Keratinocyte (primary cell): Measurements from ENCODE around the gene CLMN. TPM values are rescaled to one million over a fixed set of nuclear protein-coding genes. Genes with fewer than 3 reads are reported as not detected.

Source experiments
- DNase-seq: peaks from one replicate; pipeline ENCODE4 v3.0.0-alpha.2; 2011; ENCODE audit warnings: low read depth, missing footprints, low spot score
- FAIRE-seq: peaks from 2 replicates; lab custom pipeline; 2011; peaks lifted over from hg19 to GRCh38; lab: Jason Lieb, UNC
- H2AFZ ChIP-seq: 2 replicates; pipeline ENCODE4 v1.6.0; 2012; ENCODE audit warnings: low read length, control low read depth, inconsistent platforms; ENCODE audit not compliant: control insufficient read depth
- H3K27ac ChIP-seq: 2 replicates; pipeline ENCODE4 v1.5.1; 2011; ENCODE audit warnings: low read length; ENCODE audit not compliant: control insufficient read depth, insufficient read depth
- H3K27me3 ChIP-seq: 3 replicates; pipeline ENCODE4 v1.6.0; 2011; ENCODE audit warnings: low read length; ENCODE audit not compliant: control insufficient read depth, insufficient read depth; ENCODE audit errors: extremely low read depth
- H3K36me3 ChIP-seq, 2 experiments: 2 replicates in 1 of 2; 3 replicates in 1 of 2; pipeline ENCODE4 v1.5.1; 2011; ENCODE audit warnings: low read length in 2 of 2, mild to moderate bottlenecking in 1 of 2; ENCODE audit not compliant: control insufficient read depth in 2 of 2, insufficient read depth in 2 of 2; ENCODE audit errors: extremely low read depth in 1 of 2
- H3K4me1 ChIP-seq: 3 replicates; pipeline ENCODE4 v1.5.1; 2011; ENCODE audit warnings: low read length; ENCODE audit not compliant: control insufficient read depth, insufficient read depth; ENCODE audit errors: extremely low read depth
- H3K4me2 ChIP-seq: 3 replicates; pipeline ENCODE4 v1.6.0; 2011; ENCODE audit warnings: low read depth, low read length; ENCODE audit not compliant: control insufficient read depth, insufficient read depth; ENCODE audit errors: extremely low read depth
- H3K4me3 ChIP-seq, 3 experiments: fragments of 200-600 bp in 1 of 3; sonication (generic) in 1 of 3; 2 replicates in 2 of 3; 3 replicates in 1 of 3; pipeline ENCODE4 v1.5.1; 2011 to 2016; ENCODE audit warnings: low read length in 3 of 3, mild to moderate bottlenecking in 3 of 3, control low read depth in 2 of 3, inconsistent platforms in 1 of 3, low read depth in 1 of 3, mixed read lengths in 1 of 3, mixed run types in 1 of 3, moderate library complexity in 1 of 3; ENCODE audit not compliant: control insufficient read depth in 2 of 3, insufficient read depth in 2 of 3; ENCODE audit errors: extremely low read depth in 1 of 3
- H3K79me2 ChIP-seq: 2 replicates; pipeline ENCODE4 v1.6.0; 2012; ENCODE audit warnings: low read length; ENCODE audit not compliant: control insufficient read depth, insufficient read depth
- H3K9ac ChIP-seq: 3 replicates; pipeline ENCODE4 v1.6.0; 2011; ENCODE audit warnings: low read length; ENCODE audit not compliant: control insufficient read depth, insufficient read depth; ENCODE audit errors: extremely low read depth
- H3K9me1 ChIP-seq: 3 replicates; pipeline ENCODE4 v1.6.0; 2011; ENCODE audit warnings: low read length; ENCODE audit not compliant: control insufficient read depth, insufficient read depth; ENCODE audit errors: extremely low read depth
- H3K9me3 ChIP-seq: 2 replicates; pipeline ENCODE4 v1.5.1; 2012; ENCODE audit warnings: low read depth, low read length; ENCODE audit not compliant: control insufficient read depth
- H4K20me1 ChIP-seq: 3 replicates; pipeline ENCODE4 v1.6.0; 2011; ENCODE audit warnings: low read length; ENCODE audit not compliant: control insufficient read depth, insufficient read depth; ENCODE audit errors: extremely low read depth
- EZH2 ChIP-seq: IDR thresholded peaks from one replicate; pipeline ENCODE4 v1.6.1; 2012; ENCODE audit warnings: inconsistent platforms, mild to moderate bottlenecking, low read length, moderate library complexity
- dilution Hi-C: fragments of 300-500 bp; cut with MboI; formaldehyde crosslinking; loops from one replicate; pipeline ENCODE4 v1.7.0; 2020; ENCODE audit warnings: low sequenced_read_pairs; ENCODE audit not compliant: extremely low pct_ligation_motif_present
- polyA plus RNA-seq, 5 experiments: library from polyadenylated mRNA; depleted of rRNA in 3 of 5; stranded (reverse) in 3 of 5; stranded (forward) in 1 of 5; unstranded in 1 of 5; fragments of >200 nt; gene quantifications; 1 replicate in 1 of 5; 2 replicates in 3 of 5; 3 replicates in 1 of 5; pipeline versions ENCODE4 v1.2.1 to v1.2.3, GENCODE V29; 2011 to 2012; ENCODE audit warnings: missing spikeins in 2 of 5, low read depth in 1 of 5, low replicate concordance in 1 of 5
- TF ChIP-seq, protein P1 (sequence below), 3 experiments: IDR thresholded peaks in 1 of 3; conservative IDR thresholded peaks in 1 of 3; optimal IDR thresholded peaks in 1 of 3; 2 replicates in 2 of 3; 3 replicates in 1 of 3; pipeline versions ENCODE3 to v1.5.1; 2011; ENCODE audit warnings: low read length in 3 of 3, mild to moderate bottlenecking in 3 of 3, moderate library complexity in 2 of 3, control low read depth in 1 of 3, inconsistent platforms in 1 of 3; ENCODE audit not compliant: insufficient read depth in 2 of 3; ENCODE audit errors: extremely low read depth in 1 of 3

Gene CLMN
- polyA plus RNA-seq, 1 donor (not counting 4 experiments of a cell fraction or from before 2014, with no cell fraction given) = 6.1 TPM

DNA sequence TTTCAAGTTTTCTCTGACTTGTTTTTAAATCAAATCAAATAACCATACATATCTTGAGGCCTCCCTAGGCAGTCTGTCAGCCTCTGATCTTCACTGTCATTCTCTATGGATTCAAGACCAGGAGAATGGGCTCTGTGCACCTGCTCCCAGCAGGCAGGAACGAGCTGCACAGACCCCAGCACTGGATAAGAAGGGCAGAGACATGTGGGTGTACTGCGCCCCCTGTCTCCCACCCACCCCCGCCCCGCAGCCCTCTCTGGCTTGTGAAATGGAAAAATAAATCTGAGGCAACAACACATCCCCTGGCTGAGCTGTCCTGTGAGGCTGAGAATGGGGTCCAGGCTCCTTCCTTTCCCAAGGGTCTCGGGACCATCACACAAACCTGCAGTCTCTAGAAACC lies 26.3 kb downstream of the CLMN start:
- H3K27ac ChIP-seq = no peak overlapping the region
- H4K20me1 ChIP-seq = no peaks in the 10 kb centered on the region
- H3K9ac ChIP-seq = no peak overlapping the region
- H3K9me3 ChIP-seq = no peaks in the 10 kb centered on the region
- DNase-seq (no peak), FAIRE-seq (no peak)
- peaks cover 0 to 2% of the 10 kb centered on the region in 2 experiments for H3K36me3 ChIP-seq
- peaks cover 25% of the 10 kb centered on the region for H3K4me1 ChIP-seq
- H3K79me2 ChIP-seq = no peaks in the 10 kb centered on the region
- no peak overlapping the region for H3K4me3 ChIP-seq
- H3K27me3 ChIP-seq = no peaks in the 10 kb centered on the region
- H3K4me2 ChIP-seq = no peak overlapping the region
- TF ChIP-seq EZH2 = no peak
- TF ChIP-seq, protein P1, sequence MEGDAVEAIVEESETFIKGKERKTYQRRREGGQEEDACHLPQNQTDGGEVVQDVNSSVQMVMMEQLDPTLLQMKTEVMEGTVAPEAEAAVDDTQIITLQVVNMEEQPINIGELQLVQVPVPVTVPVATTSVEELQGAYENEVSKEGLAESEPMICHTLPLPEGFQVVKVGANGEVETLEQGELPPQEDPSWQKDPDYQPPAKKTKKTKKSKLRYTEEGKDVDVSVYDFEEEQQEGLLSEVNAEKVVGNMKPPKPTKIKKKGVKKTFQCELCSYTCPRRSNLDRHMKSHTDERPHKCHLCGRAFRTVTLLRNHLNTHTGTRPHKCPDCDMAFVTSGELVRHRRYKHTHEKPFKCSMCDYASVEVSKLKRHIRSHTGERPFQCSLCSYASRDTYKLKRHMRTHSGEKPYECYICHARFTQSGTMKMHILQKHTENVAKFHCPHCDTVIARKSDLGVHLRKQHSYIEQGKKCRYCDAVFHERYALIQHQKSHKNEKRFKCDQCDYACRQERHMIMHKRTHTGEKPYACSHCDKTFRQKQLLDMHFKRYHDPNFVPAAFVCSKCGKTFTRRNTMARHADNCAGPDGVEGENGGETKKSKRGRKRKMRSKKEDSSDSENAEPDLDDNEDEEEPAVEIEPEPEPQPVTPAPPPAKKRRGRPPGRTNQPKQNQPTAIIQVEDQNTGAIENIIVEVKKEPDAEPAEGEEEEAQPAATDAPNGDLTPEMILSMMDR (optimal IDR thresholded peaks at IDR 0.05 in 1 of 3, IDR thresholded peaks at IDR 0.05 in 1 of 3, conservative IDR thresholded peaks at IDR 0.05 in 1 of 3; ENCODE audit: extremely low read depth in 1 of 3, insufficient read depth in 2 of 3, low read length in 3 of 3) = no peak
- dilution Hi-C loops = no loop called here
- peaks cover 3% of the 10 kb centered on the region for H3K9me1 ChIP-seq
- no peak overlapping the region for H2AFZ ChIP-seq

DNA sequence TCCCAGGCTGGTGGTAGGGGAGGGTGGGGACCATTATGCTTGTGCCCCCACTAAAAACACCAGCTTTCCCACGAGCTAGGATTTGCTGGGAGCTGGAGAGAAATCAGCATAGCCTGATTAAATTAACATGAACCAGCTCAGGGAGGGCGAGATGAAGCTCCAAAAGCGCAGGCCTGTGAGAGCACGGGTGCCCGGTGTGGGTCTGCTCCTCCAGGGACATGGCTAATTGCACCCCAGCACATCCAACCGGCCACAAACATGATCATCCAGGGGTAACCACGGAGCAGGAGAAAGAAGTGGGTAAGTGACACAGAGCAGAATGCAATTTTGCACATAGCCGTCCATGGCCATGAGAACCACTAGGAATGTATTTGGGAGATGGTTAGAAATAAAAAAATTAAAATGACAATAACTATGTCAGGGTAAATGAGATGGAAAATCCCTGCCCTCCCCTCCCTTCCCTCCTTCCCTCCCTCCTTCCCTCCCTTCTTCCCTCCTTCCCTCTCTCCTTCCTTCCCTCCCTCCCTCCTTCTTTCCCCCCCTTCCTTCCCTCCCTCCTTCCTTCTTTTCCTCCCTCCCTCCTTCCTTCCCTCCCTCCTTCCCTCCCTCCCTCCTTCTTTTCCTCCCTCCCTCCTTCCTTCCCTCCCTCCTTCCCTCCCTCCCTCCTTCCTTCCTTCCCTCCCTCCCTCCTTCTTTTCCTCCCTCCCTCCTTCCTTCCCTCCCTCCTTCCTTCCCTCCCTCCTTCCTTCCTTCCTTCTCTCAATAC lies 26.9 kb downstream of the CLMN start:
- TF ChIP-seq, protein P1 (optimal IDR thresholded peaks at IDR 0.05 in 1 of 3, IDR thresholded peaks at IDR 0.05 in 1 of 3, conservative IDR thresholded peaks at IDR 0.05 in 1 of 3; ENCODE audit: extremely low read depth in 1 of 3, insufficient read depth in 2 of 3, low read length in 3 of 3) = no peak
- TF ChIP-seq EZH2 = no peak
- no peaks in the 10 kb centered on the region for H3K79me2 ChIP-seq
- H3K9me1 ChIP-seq = peaks cover 3% of the 10 kb centered on the region
- H3K9ac ChIP-seq = no peak overlapping the region
- FAIRE-seq (no peak), DNase-seq (no peak)
- H3K4me2 ChIP-seq = no peak overlapping the region
- H3K4me1 ChIP-seq = peaks cover 25% of the 10 kb centered on the region
- H3K27me3 ChIP-seq = no peaks in the 10 kb centered on the region
- peaks cover 0 to 2% of the 10 kb centered on the region in 2 experiments for H3K36me3 ChIP-seq
- no peaks in the 10 kb centered on the region for H3K9me3 ChIP-seq
- no peaks in the 10 kb centered on the region for H4K20me1 ChIP-seq
- dilution Hi-C loops = no loop called here
- no peak overlapping the region for H2AFZ ChIP-seq
- no peak overlapping the region for H3K4me3 ChIP-seq
- no peak overlapping the region for H3K27ac ChIP-seq
